Stimulated activated memory B cell treated with anti-CD40 and anti-IgM and Interleukin-4, amounts not matched to agents 10 μg/mL and 1 μg/mL and 100 μg/mL, for 72 hours (primary cell): Measurements from ENCODE around the gene ABRACL.
"Not testable (repeated sequence)": the region's sequence is repeated elsewhere in the genome, so short reads cannot be mapped to it uniquely, and the experiment has no call there.

ENCODE experiments used
- ATAC-seq: fragments of 150-1000 bp; cut with Tn5 transposase; 2 replicates; pipeline ENCODE4 v1.10.0; 2021
- H3K27ac Mint-ChIP-seq: one replicate; pipeline ENCODE4 v1.8.0; 2022; ENCODE audit warnings: mild to moderate bottlenecking, mixed read lengths
- H3K27me3 Mint-ChIP-seq: one replicate; pipeline ENCODE4 v1.8.0; 2022; ENCODE audit warnings: mixed read lengths
- H3K36me3 Mint-ChIP-seq: one replicate; pipeline ENCODE4 v1.8.0; 2022; ENCODE audit warnings: mixed read lengths
- H3K4me1 Mint-ChIP-seq: one replicate; pipeline ENCODE4 v1.8.0; 2022; ENCODE audit warnings: mixed read lengths
- H3K4me3 Mint-ChIP-seq: one replicate; pipeline ENCODE4 v1.8.0; 2022; ENCODE audit warnings: mild to moderate bottlenecking, moderate library complexity, mixed read lengths
- H3K9me3 Mint-ChIP-seq: one replicate; pipeline ENCODE4 v1.8.0; 2022; ENCODE audit warnings: mixed read lengths

Gene ABRACL, protein sequence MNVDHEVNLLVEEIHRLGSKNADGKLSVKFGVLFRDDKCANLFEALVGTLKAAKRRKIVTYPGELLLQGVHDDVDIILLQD

DNA sequence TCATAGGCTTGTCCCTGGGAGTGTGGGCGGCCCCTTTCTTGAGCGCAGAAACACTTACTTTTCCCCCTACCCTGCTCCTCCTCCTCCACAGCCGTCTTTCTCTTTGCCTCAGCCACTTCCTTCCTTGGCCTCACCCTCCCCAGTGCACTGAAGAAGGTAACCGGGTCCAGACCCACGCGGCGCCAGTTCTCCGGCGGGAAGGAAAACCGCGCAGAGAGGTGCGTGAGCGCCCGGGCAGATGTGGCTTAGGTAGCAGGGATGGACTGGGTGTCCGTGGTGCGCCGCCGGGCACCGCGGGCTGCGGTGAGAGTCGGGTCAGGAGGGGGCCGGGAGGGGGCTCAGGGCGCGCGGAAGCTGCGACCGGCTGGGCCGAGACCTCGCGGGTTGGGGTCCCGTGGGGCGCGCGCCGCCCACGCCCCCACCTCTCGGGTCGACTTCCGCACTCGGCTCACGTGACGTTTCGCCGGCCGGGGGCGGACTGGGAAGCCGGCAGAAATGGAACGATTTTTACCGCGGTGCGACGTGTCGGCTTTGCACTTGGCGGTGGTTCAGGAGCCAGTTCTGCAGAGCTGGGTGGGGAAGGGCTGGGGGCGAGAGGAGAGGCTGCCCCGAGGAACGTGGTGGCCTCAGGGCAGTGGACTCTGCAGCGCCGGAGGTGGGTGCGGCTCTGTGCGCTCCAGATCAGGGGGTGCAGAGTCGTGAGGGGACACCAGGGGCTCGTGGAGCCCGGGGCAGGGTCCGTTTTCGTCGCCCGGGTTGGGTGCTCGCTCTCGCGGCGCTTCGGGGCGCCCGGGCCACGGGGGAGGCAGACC, at the start of gene ABRACL:
ABRACL (plus strand) TSS at position 88 of the 812 bp plus-strand sequence. CDS start 5,416 bp downstream, outside the sequence.
- H3K4me3 Mint-ChIP-seq = no peak within 1 kb of the TSS
- H3K27ac Mint-ChIP-seq = no peak within 1 kb of the TSS
- peak; percentile 84 for ATAC-seq
- no peaks in the 10 kb centered on the region for H3K9me3 Mint-ChIP-seq
- no peaks in the 10 kb centered on the region for H3K27me3 Mint-ChIP-seq
- peaks cover 5% of the 10 kb centered on the region for H3K36me3 Mint-ChIP-seq
- H3K4me1 Mint-ChIP-seq = peaks cover 18% of the 10 kb centered on the region

DNA sequence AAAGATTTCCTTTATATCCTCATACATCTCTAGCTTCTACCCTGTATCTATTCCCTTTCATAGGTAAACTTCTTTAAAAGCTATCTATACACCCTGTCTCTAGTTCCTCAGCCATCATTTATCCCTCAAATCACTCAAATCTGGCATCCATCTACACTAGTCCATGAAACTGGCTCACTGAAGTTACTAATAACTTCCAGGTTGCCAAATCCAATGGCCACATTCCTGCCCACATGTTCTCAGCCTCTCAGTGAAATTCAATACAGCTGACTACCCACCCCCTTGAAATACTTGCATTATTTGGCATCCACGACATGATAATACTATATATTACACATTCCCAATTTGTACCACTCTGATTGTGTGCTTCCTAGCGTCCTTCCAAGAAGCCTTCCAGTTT, 49.2 kb upstream of the ABRACL start:
- H3K27ac Mint-ChIP-seq = no peak overlapping the region
- H3K4me1 Mint-ChIP-seq = peaks cover 57% of the 10 kb centered on the region
- H3K4me3 Mint-ChIP-seq = no peak overlapping the region
- ATAC-seq = no peak
- no peaks in the 10 kb centered on the region for H3K9me3 Mint-ChIP-seq
- H3K36me3 Mint-ChIP-seq = no peaks in the 10 kb centered on the region
- H3K27me3 Mint-ChIP-seq = no peaks in the 10 kb centered on the region

DNA sequence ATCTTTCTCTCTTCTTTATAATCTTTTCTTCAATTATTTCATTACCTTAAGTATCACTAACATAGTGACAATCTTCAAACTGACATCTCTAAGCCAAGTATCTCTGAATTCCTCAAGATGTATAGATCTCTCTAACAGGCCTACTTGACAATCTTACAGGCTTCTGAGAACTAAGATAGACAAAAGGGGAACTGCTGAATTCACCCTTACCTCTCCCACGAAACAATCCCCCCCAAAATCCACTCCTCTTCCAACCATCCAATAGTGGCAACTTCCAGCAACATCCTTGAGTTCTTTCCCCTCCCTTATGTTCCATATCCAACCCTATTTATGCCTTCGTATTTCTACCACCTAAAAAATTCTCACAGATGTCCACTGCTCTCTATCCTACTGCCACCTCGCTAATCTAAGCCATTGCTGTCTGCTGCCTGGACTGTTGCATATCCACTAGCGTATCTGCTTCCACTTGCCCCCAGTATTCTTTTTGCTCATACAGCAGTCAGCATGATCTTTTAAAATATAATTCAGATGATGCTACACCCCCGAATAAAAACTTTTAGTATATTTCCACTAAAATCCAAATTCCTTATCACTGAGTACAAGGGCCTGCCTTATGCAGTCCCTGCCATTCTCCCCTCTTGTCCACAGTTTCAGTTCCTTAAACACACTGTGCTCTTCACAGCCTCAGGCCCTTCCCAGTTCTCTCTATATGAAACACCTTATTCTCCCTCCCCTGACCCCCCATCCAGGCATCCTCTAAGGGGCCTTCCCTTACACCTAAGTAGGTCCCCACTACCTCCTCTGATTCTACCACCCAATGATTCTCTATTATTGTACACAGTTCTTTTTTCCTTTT, 48.5 kb upstream of the ABRACL start:
- Mint-ChIP-seq H3K9me3 (no peaks in the 10 kb centered on the region), H3K27ac (no peak overlapping the region), H3K4me1 (peaks cover 53% of the 10 kb centered on the region), H3K27me3 (no peaks in the 10 kb centered on the region), H3K36me3 (no peaks in the 10 kb centered on the region), H3K4me3 (no peak overlapping the region)
- peak; percentile 82 for ATAC-seq

DNA sequence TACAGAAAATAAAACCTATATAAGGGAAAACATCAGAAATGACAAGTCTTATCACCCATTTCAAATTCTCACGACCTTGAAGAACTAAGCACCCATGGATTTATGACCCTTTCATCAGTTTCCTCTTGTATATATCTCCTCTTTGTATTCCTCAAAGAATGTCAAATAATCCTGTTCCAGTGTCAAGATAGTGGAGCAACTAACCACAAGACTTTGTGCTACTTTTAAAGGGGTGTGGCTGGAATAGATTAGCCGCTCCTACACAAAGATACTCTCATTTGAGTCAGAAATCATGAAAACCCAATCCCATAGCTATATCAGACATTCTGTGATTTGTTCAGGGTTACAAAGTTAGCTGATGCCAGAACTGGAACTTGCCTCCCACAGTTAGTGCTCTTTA, 47.1 kb upstream of the ABRACL start:
- no peaks in the 10 kb centered on the region for H3K36me3 Mint-ChIP-seq
- H3K4me3 Mint-ChIP-seq = no peak overlapping the region
- H3K27me3 Mint-ChIP-seq = no peaks in the 10 kb centered on the region
- peaks cover 56% of the 10 kb centered on the region for H3K4me1 Mint-ChIP-seq
- H3K27ac Mint-ChIP-seq = no peak overlapping the region
- H3K9me3 Mint-ChIP-seq = no peaks in the 10 kb centered on the region
- no peak for ATAC-seq

DNA sequence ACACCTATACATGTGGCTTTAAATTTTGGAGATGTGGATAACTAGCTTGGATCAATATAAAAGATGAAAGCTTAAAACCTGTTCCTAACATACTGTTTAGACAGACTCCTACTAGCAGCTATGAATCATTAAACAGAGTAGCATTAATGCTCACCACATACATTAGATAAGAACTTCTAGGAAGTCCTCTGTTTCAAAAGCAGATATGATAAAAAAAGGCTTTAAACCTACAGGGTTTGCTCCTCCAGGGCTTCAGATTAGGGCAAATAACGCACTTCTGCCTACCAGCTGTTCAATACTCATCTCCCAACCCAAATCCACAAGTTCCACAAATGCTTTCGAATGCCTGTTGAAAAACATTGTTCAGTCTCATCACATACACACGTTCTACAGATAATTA, 42.0 kb upstream of the ABRACL start:
- H3K4me1 Mint-ChIP-seq = peaks cover 26% of the 10 kb centered on the region
- ATAC-seq = no peak
- H3K36me3 Mint-ChIP-seq = no peaks in the 10 kb centered on the region
- no peaks in the 10 kb centered on the region for H3K27me3 Mint-ChIP-seq
- no peaks in the 10 kb centered on the region for H3K9me3 Mint-ChIP-seq
- H3K4me3 Mint-ChIP-seq = peak overlapping the region; percentile 83
- H3K27ac Mint-ChIP-seq = peak overlapping the region; percentile 97

DNA sequence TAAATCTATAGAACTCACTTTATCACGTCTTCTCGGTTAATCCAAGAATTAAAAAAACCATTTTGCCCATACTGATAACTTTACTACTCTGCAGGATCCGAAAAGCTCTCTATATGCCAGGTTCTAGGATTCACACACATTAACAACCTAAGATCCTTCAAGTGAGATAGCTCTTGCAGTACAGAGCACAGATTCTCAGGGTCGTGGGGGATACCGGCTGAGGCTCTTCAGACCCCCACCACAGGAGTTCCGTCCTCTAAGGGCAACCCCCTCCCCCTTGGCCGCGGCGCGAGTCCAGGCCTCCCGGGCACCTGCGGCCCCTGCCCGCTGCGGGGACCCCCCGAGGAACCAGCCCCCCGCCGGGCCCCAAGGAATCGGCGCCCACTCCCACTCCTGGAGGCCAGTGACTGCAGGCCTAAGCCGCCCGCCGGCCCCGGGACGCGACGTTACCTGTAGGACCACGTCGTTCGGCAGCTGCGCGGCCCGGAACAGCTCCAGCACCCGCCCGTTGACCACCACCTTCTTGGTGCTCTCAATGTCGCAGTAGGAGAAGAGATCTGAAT, 41.4 kb upstream of the ABRACL start:
- no peak for ATAC-seq
- no peaks in the 10 kb centered on the region for H3K9me3 Mint-ChIP-seq
- H3K36me3 Mint-ChIP-seq = no peaks in the 10 kb centered on the region
- H3K27ac Mint-ChIP-seq = peak overlapping the region; percentile 97
- no peaks in the 10 kb centered on the region for H3K27me3 Mint-ChIP-seq
- H3K4me3 Mint-ChIP-seq = peak overlapping the region; percentile 83
- peaks cover 21% of the 10 kb centered on the region for H3K4me1 Mint-ChIP-seq

DNA sequence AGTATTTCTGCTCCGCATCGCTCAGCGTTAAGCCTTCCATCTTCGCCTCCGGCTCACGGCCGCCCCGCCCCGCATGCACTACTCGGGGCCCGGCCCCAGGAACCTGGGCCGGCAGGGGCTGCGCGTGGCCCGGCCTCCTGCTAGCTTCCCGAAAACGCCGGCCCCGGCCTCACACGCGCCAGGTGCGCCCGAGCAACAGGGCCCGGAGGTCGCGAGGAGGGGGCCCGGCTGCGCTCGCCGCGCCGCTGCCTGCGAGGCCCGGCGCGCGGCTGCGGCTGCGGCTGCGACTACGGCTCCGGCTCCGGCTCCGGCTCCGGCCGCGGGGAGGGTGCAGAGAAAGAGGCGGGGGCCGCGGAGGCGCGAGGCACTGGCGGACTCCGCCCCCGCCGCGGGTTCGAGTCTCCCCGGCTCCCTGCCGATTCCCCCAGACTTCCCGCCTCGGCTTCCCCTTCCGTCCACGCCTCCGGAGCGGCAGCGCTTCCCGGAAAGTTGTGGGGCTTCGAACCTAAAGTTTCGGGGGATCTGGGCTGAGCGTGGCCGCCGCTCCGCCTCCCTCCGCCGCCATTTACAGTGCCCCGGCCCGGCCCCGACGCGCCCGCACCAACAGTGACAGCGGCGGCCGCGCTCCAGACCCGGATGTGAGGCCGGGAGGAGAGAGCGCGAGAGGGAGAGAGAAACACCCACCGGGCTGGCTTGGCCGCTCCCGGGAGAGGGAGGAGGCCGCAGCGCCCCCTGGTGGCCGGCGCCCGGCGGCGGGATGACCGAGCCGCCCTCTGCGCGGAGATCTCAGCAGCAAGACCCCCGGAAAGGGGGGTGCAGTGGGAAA, 40.7 kb upstream of the ABRACL start, which contains the start of gene REPS1:
REPS1 (minus strand) TSS at position 611 of the 826 bp plus-strand sequence; CDS start at position 40, 571 bp downstream.
- Mint-ChIP-seq H3K9me3 (no peaks in the 10 kb centered on the region), H3K27ac (peak within 1 kb of the TSS; percentile 97), H3K4me1 (peaks cover 21% of the 10 kb centered on the region), H3K4me3 (peak within 1 kb of the TSS; percentile 92), H3K27me3 (no peaks in the 10 kb centered on the region), H3K36me3 (no peaks in the 10 kb centered on the region)
- peak; percentile 98 for ATAC-seq

DNA sequence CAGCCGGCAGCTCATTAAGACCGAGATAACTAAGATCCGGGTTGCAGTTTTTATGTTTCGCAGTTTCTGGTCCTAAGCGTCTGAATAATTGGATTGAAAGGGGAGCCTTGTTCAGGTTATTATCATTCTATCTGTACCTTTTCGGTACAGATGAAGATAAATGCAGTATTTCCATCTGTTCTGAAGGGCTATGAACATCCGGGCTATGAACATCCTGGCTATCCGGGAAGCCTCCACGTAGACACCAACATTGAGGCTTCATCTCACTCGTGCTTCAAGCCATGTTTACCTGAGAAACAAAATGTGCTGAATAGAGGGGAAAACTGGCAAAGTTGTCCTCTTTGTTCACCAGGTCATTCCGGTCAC, 40.1 kb upstream of the ABRACL start:
- peaks cover 21% of the 10 kb centered on the region for H3K4me1 Mint-ChIP-seq
- H3K27ac Mint-ChIP-seq = peak overlapping the region; percentile 97
- peak overlapping the region; percentile 92 for H3K4me3 Mint-ChIP-seq
- no peak for ATAC-seq
- H3K9me3 Mint-ChIP-seq = peaks cover 5% of the 10 kb centered on the region
- no peaks in the 10 kb centered on the region for H3K27me3 Mint-ChIP-seq
- no peaks in the 10 kb centered on the region for H3K36me3 Mint-ChIP-seq

DNA sequence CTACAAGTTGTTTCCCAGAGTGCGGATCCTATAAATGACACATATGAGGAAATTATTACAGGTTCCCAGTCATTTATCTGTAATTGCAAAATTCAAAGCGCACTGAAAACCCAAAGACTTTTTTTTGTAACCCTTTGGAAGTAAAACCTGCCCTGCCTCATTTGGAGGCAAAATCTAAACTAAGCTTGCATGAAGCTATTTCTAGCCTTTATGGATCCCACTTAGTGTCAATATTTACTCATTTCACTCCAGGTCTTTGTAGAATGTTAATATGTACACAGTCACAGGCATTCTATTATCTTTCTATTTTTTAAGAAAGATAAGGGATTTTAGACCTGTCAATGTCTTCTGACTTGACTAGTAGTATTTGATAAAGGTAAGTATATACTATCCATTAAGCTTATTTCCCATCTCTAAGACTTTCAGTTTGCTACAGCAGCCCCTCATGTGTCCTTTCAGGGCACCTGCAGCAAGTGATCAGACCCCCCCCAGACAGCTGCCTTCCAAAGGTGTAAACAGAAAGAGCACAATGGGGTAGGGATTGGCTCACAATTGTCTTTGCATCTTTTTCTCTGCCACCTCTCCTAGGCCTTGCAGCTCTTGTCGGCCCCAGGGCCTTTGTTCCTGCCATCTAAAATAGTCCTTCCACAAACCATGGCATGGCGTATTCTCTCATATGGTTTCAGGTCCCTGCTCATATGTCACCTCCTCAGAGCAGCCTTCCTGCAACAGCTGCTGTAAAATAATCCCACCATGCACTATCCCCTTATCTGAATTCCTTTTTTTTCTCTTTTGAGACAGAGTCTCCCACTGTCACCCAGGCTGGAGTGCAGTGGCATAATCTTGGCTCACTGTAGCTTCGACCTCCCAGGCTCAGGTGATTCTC, 39.2 kb upstream of the ABRACL start:
- ATAC-seq = no peak
- Mint-ChIP-seq H3K36me3 (no peaks in the 10 kb centered on the region), H3K27ac (no peak overlapping the region), H3K27me3 (no peaks in the 10 kb centered on the region), H3K9me3 (peaks cover 5% of the 10 kb centered on the region), H3K4me3 (no peak overlapping the region), H3K4me1 (peaks cover 21% of the 10 kb centered on the region)

DNA sequence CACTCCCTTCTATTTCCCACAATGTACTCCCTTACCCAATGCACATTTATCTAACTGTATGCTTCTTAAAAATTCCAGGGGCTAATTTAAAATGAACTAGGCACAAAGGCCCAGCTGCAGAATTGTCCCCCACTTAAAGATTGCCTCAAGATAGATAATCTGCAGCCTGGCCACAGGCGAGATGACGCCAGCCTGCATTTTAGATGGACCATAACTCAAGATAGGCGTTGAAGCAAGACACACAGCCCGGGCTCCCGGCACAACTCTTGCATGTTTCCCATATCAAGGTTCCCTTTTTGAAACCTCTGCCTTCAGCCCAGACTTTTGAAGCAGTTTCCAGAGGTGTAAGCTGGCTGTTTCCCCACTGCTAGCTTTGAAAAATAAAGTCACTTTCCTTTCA, 37.3 kb upstream of the ABRACL start:
- no peak for ATAC-seq
- no peak overlapping the region for H3K27ac Mint-ChIP-seq
- no peaks in the 10 kb centered on the region for H3K27me3 Mint-ChIP-seq
- H3K4me1 Mint-ChIP-seq = peaks cover 16% of the 10 kb centered on the region
- H3K4me3 Mint-ChIP-seq = no peak overlapping the region
- H3K9me3 Mint-ChIP-seq = peaks cover 5% of the 10 kb centered on the region
- H3K36me3 Mint-ChIP-seq = no peaks in the 10 kb centered on the region

DNA sequence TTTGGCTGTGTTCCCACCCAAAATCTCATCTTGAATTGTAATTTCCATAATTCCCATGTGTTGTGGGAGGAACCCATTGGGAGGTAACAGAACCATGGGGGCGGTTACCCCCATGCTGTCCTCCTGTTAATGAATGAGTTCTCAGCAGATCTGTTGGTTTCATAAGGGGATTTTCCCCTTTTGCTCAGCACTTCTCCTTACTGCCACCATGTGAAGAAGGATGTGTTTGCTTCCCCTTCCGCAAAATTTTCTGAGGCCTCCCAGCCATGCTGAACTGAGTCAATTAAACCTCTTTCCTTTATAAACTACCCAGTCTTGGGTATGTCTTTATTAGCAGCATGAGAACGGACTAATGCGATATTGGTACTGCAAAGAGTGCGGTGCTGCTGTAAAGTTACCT, 35.6 kb upstream of the ABRACL start:
- not testable (repeated sequence) for H3K27me3 Mint-ChIP-seq, H3K27ac Mint-ChIP-seq, H3K4me3 Mint-ChIP-seq, H3K9me3 Mint-ChIP-seq, H3K4me1 Mint-ChIP-seq, ATAC-seq, H3K36me3 Mint-ChIP-seq

DNA sequence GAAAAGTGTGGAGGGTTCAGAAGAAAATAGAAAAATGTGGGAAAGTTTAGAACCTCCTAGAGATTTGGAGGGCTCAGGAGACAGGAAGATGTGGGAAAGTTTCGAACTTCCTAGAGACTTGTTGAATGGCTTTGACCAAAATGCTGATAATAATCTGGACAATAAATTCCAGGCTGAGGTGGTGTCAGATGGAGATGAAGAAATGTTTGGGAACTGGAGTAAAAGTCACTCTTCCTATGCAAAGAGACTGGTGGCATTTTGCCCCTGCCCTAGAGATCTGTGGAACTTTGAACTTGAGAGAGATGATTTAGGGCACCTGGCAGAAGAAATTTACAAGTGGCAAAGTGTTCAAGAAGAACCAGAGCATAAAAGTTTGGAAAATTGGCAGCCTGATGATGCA, 35.1 kb upstream of the ABRACL start:
- H3K4me1 Mint-ChIP-seq, H3K27ac Mint-ChIP-seq, ATAC-seq: not testable (repeated sequence)

DNA sequence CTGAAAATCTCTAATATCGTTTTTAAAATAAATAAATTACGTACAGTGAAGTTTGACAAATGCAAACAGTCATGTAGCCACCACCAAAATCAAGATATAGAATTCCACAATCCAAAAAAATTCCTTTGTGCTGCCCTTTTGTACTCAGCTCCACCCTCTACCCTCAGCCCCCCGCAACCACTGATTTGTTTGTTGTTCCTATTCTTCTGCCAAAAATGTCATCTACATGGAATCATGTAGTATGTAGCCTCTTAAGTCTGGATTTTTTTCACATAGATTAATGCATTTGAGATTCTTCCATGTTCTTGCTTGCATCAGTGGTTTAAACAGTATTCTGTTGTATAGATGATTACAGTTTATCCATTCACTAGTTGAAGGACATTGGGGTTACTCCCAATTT, 32.0 kb upstream of the ABRACL start:
- no peaks in the 10 kb centered on the region for H3K27me3 Mint-ChIP-seq
- no peaks in the 10 kb centered on the region for H3K4me1 Mint-ChIP-seq
- peaks cover 5% of the 10 kb centered on the region for H3K9me3 Mint-ChIP-seq
- ATAC-seq = no peak
- no peak overlapping the region for H3K27ac Mint-ChIP-seq
- H3K36me3 Mint-ChIP-seq = no peaks in the 10 kb centered on the region
- no peak overlapping the region for H3K4me3 Mint-ChIP-seq

More for the DNA sequence above, 35.1 kb upstream of the ABRACL start:
- H3K27me3 Mint-ChIP-seq, H3K9me3 Mint-ChIP-seq, H3K4me3 Mint-ChIP-seq, H3K36me3 Mint-ChIP-seq: not testable (repeated sequence)

DNA sequence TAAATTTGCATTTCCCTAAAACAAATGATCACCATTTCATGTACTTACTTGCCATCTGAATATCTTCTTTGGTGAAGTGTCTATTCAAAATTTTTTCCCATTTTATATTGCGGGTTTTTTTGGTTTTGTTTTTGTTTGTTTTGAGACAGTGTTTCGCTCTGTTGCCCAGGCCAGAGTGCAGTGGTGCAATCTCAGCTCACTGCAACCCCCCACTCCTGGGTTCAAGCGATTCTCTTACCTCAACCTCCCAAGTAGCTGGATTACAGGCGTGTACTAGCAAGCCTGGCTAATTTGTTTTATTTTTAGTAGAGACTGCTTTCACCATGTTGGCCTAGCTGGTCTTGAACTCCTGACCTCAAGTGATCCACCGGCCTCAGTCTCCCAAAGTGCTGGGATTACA, 31.4 kb upstream of the ABRACL start:
- no peak for ATAC-seq
- no peaks in the 10 kb centered on the region for H3K36me3 Mint-ChIP-seq
- no peaks in the 10 kb centered on the region for H3K4me1 Mint-ChIP-seq
- no peak overlapping the region for H3K27ac Mint-ChIP-seq
- H3K27me3 Mint-ChIP-seq = no peaks in the 10 kb centered on the region
- no peak overlapping the region for H3K4me3 Mint-ChIP-seq
- H3K9me3 Mint-ChIP-seq = peaks cover 5% of the 10 kb centered on the region
